GM19455 (cell line): ENCODE data around the gene DOCK10.
A peak's percentile ranks its signal among the peaks of the same experiment; 100 is the strongest.
"Not testable (repeated sequence)": the region's sequence is repeated elsewhere in the genome, so short reads cannot be mapped to it uniquely, and the experiment has no call there.

Source experiments
- ATAC-seq: cut with Tn5 transposase; IDR thresholded peaks from one replicate; pipeline ENCODE4 v1.9.1; 2021; ENCODE audit not compliant: unreplicated experiment

Gene DOCK10

DNA sequence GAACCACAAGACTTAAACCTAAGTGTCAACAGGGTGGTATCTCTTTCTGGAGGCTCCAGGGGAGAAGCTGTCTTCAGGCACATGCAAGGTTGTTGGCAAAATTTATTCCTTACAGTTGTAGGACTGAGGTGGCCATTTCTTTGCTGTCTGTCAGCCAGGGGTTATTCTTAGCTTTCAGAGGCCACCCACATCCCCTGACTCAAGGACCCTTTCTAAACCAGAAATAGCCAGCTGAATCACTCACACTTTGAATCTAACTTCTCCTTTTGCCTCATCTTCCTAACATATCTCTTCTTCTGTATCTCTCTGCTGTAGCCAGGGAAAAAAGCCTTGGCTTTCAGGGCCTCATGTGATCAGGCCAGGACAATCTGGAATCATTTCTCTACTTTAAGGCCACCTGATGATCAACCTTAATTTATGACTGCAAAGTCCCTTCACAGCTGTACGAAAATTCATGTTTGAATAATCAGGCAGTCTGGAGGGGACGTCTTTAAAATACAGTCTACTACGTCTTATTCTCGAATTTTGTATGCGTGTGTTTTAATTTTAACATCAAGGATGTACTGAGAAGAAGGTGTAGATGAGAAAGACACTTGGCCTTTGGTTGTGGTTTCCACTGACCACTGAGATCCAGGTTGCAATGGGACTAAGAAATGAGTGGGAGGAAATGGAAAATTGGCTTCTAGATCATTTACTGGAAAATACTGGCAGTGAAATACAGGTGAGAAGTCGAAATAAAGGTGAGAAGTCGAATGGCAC is 90.4 kb downstream of the DOCK10 start:
- ATAC-seq, result no peak

DNA sequence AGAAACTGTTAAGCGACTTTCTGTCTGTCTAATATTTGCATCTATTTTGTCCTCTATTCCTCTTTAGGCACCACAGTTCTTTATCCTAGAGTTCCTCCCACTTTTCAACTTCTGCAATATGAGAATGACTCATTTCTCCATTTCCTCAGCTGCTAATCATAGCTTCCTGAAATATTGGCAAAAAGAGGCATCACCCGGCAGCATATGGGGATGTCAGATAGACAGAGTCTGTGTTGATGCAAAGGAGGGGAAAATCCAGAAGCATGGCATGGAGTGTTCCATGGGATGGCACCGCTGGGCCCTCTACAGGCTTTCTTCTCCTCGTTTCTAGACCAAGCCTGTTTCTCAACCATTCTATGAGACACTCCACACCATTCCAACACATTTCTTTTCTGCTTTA is 93.4 kb downstream of the DOCK10 start:
- ATAC-seq, result no peak

DNA sequence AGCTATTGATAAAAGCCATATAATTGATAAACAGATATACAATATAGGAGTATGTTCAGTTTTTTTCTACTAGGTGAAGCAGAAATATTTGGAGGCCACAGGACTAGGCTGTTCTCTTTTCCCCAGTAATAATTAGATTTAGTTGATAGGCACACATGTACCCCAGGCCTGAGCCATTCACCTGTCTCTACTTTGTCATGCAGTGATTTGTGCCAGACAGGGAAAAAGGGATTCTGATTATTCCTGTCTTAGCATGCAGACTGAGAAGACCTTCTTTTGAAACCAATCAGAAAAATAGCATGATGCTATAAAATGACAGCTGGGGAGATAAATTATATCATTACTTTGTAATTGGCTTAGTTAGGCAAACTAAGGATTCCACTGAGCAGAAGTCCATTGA is 94.3 kb downstream of the DOCK10 start:
- ATAC-seq, result no peak

DNA sequence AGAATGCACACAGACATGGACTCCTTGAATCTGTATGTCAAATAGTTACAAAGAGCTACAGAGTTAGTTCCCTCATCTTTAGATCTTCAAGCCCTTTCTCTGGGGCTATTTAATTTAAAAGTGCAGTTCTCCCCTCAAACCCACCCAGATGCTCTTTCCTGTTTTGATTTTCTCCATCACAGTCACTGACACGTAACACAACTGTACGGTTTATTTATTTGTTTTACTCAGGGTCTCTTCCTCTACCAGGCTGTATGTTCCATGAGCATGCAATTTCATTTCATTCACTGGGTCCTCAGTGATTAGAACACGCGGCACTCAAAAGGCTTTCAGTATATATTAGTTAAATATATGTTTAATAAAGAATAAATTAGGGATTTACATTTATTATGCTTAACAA is 94.7 kb downstream of the DOCK10 start:
- ATAC-seq, result no peak

DNA sequence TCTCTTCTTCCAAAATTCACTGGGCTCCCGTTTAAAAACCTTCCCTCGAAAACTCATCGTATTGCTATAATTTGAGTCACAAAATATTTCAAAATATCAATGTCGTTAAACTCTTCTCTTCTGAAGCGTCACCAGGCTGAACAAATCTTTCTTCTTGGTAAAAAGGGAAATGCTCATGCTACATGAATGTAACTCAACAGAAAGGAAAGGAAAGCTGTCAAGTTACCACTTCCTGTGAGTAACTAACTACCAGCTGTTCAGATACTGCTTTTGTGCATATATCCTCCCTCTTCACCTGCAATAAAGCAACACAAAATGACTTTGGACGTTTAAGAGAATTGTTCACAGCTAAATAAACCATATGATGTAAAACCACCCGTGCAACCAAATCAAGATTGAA is 95.4 kb downstream of the DOCK10 start:
- ATAC-seq, result peak; percentile 70

DNA sequence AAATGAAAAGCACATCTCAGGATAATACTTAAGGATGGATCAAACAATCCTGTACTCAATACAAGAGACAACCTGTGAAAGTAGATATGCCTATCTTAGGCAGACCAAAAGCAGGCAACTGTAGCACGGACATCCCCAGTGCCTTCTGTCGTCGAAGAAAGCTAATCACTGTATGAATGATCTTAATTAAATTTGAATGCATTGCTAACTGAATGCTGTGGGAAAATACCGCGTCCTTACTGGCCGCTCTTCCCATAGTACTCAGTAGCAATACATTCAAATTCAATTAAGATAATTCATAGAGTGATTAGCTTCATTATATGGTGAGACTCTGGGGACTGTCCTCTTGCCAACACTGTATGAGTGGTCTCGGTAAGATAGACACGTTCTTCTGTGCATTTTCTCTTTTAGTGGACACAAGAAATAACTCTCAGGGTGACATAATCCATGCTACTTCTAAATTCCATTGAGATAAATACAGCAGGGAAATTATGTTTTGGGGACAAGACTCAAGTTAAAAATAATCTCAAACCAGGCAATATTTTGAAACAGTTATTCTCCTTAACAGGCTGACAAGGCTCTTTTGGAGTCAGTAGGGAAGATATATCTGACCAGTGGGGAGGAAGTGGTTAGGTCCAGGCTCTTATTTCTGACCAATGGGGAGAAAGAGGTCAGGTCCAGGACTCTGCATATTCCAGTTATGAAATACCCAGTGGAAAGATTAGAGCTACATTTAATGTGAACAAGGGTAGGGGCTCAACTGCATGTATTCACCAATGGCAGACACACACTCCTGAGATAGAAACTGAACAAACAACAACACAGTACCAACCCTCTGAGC is 97.3 kb downstream of the DOCK10 start:
- ATAC-seq, result peak; percentile 27

DNA sequence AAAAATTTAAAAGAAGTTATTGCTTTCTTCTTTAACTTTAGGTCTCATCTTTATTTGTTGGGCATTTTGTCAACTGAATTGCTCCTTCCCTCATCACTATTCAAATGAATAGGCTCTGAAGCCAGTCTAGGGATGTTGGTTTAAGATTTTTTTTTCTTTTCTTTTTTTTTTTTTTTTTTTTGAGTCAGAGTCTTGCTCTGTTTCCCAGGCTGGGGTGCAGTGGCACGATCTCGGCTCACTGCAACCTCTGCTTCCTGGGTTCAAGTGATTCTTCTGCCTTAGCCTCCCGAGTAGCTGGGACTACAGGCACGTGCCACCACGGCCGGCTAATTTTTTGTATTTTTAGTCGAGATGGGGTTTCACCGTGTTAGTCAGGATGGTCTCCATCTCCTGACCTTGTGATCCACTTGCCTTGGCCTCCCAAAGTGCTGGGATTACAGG is 98.6 kb downstream of the DOCK10 start:
- ATAC-seq, result not testable (repeated sequence)

DNA sequence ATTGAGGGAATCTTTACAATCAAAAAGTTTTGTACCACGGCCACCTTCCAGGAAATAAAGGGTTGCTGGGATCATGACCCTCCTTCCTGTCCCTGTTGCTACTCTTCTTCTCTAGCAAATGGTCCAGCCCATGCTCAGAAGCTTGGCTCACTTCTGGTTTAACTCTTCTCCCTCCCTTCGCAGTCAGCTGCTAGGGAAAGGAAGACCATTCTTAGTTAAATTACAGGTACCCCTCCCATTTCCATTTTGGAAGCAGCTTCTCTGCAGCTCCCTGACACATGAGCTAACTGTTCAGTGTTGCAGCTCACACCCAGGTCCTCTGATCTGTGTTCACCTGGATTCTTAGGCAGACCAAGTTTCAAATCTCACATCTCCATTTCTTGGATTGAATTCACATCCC is 100.3 kb downstream of the DOCK10 start:
- ATAC-seq, result no peak

DNA sequence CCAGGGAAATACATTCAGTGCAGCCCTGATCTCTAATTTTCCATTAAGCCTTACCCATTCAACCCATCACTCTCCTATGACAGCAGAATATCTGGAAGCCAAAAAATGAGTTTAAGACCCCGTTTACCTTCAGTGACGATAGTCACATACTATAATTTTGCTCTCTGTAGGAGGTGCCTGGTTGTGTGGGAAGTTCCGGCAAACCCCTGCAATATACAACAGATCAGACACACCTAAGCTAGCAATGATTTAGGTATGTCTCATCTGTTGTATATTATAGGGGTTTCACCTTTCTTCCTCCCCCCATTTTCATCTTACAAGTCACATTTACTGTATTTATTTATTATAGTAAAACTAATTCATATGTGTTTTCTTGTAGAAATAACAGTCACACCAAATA is 101.7 kb downstream of the DOCK10 start:
- ATAC-seq, result no peak

DNA sequence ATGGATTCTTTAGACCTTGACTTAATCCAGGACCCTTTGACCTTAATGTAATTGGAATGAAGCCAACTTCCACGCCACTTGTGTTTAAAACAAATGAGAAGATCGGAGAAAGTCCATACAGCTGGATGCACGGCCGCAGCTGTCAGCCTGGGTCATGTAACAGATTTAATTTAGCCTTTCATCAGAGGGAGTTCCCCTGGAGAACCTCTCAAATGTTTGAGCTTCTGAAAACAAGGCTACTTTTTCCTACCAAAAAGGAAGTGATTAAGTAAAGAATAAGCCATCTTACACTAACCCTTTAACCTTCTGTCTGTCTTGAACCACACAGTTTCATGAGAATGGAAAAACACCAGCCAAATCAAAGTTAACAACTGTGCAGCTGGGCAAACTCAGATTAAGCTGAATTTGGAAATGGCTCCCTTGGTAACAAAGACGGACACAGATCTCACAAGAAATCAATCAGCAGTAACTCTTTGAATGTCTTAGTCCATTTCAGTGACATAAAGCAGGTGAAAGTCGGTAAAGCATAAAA is 103.6 kb downstream of the DOCK10 start:
- ATAC-seq, result peak; percentile 46

DNA sequence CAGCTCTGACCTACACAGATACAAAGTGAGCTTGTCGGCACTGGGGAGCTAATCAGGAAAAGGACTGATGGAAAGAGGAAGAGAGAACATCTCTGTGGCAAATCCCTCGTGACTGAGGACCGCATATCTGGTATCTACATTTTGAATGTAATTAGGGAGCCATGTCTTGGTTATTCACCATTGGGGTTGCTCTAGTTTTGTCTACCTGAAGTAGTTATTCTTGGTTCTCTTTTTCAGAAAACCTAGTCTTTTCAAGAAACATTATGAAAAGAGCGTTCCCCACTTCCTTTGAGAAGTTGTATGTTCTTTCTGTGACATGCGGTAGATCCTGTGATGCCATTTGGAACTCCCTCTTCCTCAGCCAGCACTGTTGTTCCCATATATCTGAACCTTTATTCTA is 104.4 kb downstream of the DOCK10 start:
- peak; percentile 87 for ATAC-seq

DNA sequence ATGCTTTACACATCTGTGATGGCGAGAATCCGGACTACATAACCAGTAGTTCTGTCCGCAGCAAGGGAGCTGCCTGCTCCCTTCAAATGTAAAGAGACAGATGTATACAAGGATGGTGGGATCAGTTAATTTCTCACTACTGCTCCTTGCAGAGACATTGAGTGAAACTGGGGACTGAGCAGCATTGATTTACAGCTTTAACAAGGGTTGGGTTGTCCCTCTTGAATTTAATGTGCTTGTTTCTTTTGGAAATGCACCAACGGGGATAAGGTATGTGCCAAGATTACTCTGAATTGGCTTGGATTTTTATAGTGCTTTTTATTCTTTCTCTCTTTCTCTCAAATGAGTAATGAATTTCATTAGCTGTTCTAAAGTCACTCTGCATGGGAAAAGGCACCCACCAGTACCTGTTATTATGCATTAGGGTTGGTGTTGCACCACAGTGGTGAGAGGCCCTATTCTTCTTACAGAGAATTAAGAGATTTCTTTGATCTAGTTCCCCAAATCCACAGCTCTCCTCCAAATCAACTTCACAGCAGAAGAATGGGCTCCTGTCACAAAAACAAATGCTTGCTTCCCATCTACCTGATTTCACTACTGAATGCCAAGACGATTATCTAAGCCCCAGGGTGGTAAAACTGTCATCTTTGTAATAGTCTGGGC is 107.6 kb downstream of the DOCK10 start:
- ATAC-seq, result no peak

DNA sequence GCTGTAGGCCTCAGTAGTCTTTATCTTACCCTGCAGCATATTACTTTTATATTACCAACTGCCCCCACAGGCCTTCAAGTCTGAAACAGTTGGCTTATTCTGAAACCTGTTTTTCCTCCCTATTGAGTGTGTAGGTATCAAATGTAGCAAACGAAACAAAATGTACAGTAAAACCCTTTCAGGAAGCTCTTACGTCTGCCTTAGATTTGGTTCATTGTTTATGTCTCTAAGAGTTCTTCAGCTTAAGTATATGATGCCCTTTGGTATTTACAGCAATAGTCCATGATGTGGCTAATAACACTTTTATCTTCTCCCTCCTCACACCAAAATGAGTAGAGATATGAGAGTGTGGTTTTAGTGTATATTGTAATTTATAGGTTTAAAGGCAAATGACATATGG is 108.8 kb downstream of the DOCK10 start:
- no peak for ATAC-seq

DNA sequence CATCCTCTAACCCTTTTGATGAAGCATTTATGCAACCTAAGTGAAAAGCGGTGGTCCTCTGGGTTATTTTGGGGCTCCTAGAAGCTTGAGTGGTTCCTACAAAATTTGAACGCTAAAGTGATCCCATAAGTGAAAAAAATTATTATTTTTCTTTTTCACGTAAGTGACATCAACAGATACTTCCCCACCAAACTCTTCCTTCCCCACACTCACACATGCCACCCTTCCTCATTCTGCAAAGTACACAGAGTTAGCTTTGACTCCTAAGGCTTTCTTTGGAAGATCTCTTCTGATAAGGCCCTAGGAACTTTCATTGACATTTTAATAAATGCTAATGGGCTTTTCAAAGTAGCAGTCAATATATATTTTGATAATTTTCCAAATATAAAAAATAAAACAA is 109.7 kb downstream of the DOCK10 start:
- ATAC-seq, result no peak

DNA sequence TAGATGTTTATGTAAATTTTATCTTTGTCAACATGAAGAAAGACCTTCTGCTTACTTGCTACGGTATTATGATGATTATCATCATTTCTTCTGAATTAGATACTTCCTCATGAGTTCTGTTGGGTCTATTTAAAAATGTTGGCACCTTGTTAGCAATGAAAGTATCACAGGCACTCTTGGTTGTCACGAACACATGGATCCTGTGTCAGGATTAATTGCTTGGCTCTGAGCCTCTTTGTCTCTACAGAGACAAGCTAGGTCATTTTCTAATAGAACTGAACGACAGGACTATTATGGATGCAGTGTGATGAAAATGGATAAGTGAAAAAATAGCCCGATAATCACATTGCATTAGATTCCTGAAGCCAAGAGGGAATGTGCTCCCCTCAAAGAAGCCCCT is 110.3 kb downstream of the DOCK10 start:
- no peak for ATAC-seq

DNA sequence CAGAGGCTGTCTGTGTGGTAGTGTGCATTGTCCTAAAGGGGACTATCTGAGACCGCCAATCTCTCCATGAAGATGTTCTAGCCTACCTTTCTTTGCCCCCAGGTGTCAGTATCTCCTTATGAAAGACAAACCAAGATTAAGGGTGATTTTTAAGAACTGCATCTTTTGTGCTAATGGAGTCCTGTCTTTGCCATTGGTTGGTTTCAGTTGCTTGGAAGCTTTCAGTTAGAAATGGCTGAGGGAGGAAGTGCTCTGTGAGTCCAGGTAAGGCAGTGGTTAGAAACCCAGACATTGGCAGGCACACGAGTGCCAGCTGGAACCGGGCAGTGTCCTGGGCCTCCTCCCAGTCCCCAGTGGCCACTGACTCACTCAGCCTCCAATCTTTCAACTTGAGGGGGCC is 111.3 kb downstream of the DOCK10 start:
- no peak for ATAC-seq

DNA sequence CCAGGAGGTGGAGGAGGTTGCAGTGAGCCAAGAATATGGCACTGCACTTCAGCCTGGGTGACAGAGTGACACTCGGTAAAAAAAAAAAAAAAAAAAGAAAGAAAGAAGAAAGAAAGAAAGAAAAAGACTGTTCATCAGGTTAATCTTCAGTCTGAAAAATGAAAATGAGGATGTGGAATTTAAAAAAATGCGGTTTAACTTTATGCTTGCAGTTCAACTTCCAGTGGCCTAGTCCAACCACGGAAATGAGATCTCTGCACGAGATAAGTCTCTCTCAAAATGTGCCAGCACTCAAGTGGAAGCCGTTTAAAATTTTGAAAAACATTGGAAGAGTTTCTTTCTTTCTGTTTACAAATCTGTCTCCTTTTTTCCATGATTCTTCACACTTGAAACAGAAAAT is 112.1 kb downstream of the DOCK10 start:
- ATAC-seq, result no peak

DNA sequence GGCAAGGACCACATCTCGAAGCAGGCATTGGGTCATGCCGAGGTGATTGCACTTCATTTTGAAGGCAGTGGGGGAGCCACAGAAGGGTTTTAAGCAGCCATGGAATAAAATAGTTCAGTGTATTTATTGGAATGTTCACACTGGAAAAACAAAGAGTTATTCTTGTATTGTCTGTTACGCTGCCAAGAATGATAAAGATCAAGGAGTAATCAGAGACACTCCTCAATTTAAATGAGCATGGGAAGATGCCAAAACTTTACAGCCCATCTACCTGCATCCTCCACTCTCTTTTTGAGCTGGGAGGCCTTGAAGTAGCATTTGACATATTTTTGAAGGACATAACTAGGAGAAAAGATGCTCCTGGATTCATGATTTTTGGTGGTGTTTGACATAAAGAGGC is 112.8 kb downstream of the DOCK10 start:
- no peak for ATAC-seq

DNA sequence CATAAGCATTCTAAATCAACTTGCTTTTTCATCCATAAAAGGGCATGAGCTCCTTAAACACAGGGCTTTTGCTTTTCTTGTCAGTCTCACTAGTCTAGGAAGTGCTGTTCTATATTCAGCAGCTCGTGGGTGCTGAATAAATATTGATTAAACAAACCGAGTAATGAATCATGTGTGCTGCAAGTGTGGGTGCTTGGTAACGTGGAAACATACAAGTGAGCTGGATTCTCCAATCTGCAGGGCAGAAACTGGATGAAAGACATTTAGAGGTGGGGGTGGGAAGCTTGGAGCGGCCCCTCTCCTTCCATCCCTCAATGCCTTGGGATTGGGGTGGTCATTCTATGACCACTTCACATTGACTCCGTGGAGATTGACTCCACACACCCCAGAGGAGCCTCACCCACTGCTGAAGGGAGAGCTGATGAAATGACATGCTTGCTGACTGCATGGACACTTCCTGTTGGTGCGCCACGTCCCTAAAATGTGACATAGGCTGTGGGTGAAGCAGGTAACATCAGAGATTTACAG is 114.6 kb downstream of the DOCK10 start:
- ATAC-seq, result no peak

DNA sequence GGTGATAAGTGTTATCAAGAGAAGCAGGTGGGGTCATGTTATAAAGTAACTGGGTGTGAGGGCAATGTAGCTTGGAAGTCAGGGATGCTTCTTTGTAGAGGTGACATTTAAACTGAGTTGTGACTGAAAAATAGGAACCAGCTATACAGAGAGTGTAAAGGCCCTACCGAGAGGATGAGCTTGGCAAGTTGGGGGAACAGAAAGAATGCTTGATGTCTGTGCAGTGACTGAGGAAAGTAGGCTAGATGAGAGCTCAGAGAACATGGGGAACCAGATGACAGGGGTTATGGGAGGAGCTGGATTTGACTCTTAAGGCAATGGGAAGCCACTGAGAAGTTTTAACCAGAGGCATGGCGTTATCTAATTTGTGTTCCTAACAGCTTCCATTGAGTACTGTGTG is 115.3 kb downstream of the DOCK10 start:
- no peak for ATAC-seq

DNA sequence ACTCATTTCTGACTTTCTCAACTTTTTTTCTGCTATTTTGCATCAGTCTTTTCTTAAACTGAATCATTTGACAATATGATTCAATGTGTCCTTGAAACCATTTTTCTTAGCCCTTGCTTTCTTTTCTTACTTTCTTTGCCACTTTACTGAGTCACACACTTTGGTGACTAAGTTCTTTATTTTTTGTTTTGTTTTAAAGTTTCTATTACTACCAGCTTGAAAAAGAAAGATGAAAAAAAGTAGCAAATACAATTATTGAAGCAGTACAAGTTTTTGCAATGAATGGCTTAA is 116.5 kb downstream of the DOCK10 start:
- ATAC-seq, result peak; percentile 36
